Breast epithelium (tissue), 4 donors: ENCODE measurements around the gene TESMIN. TPM values are rescaled to one million over a fixed set of nuclear protein-coding genes. Genes with fewer than 3 reads are reported as not detected.

Source experiments
- DNase-seq, 2 donors: peaks; one replicate each; pipeline ENCODE4 v3.0.0-alpha.2; 2019; ENCODE audit warnings: low spot score in 2 of 2
- H3K27ac ChIP-seq, 2 donors: fragments of 200-600 bp; sonication (generic) in 1 of 2; one replicate each; pipeline ENCODE4 v1.5.1; 2016 to 2019; ENCODE audit warnings: mild to moderate bottlenecking in 1 of 2
- H3K27me3 ChIP-seq, 2 donors: fragments of 200-600 bp; sonication (generic) in 1 of 2; one replicate each; pipeline versions ENCODE4 v1.5.1 to v1.6.0; 2017 to 2019; ENCODE audit warnings: control low read depth in 1 of 2, mild to moderate bottlenecking in 1 of 2
- H3K36me3 ChIP-seq: fragments of 200-600 bp; one replicate; pipeline ENCODE4 v1.5.1; 2019
- H3K4me1 ChIP-seq, 2 donors: fragments of 200-600 bp; sonication (generic); one replicate each; pipeline ENCODE4 v1.5.1; 2016 to 2019; ENCODE audit warnings: control low read depth in 1 of 2
- H3K4me3 ChIP-seq, 3 donors: fragments of 200-600 bp; sonication (generic); 1 replicate in 2 of 3; 2 replicates in 1 of 3; pipeline ENCODE4 v1.5.1; 2016 to 2019; ENCODE audit warnings: mild to moderate bottlenecking in 3 of 3, moderate library complexity in 2 of 3
- H3K9me3 ChIP-seq, 2 donors: fragments of 200-600 bp; sonication (generic) in 1 of 2; one replicate each; pipeline ENCODE4 v1.5.1; 2016 to 2019; ENCODE audit warnings: control low read depth in 1 of 2
- CTCF ChIP-seq, 3 donors: fragments of 450-650 bp; IDR thresholded peaks; one replicate each; pipeline ENCODE4 v1.5.1; 2016 to 2017; ENCODE audit warnings: antibody characterized with exemption in 3 of 3, mild to moderate bottlenecking in 3 of 3, moderate library complexity in 3 of 3
- POLR2A ChIP-seq: fragments of 450-650 bp; IDR thresholded peaks from one replicate; pipeline ENCODE4 v1.6.1; 2016; ENCODE audit warnings: antibody characterized with exemption, mild to moderate bottlenecking, moderate library complexity
- POLR2AphosphoS5 ChIP-seq, 3 donors: sonication (generic); formaldehyde crosslinking; IDR thresholded peaks; one replicate each; pipeline ENCODE4 v1.6.1; 2017; ENCODE audit warnings: antibody characterized with exemption in 3 of 3
- intact Hi-C: fragments of 100-400 bp; cut with DNase I; formaldehyde crosslinking; loops from one replicate; pipeline ENCODE4 v1.15.1; 2023; ENCODE audit warnings: low total_unique reads
- total RNA-seq, 3 donors: library from RNA; depleted of rRNA; stranded (reverse); fragments of >200 nt; gene quantifications; one replicate each; pipeline ENCODE4 v1.1.0, GENCODE V29; 2016

The TESMIN gene
- total RNA-seq, 3 donors from 2014 or later = 0.48 to 9.8 (median 6.9) TPM

- Histone ChIP-seq H3K27ac (no peak overlapping the region), H3K9me3 (no peaks in the 10 kb centered on the region), H3K27me3 (no peaks in the 10 kb centered on the region), H3K4me1 (no peaks in the 10 kb centered on the region), H3K36me3 (peaks cover 5% of the 10 kb centered on the region), H3K4me3 (no peak overlapping the region)
- intact Hi-C loops = no loop called here
- no peak for DNase-seq
- TF ChIP-seq CTCF (IDR thresholded peaks at IDR 0.05) = no peak
- TF ChIP-seq POLR2A = no peak
- TF ChIP-seq POLR2AphosphoS5 (IDR thresholded peaks at IDR 0.05) = no peak
Observed at GRCh38 chr11:68763181-68763721, 11.9 kb upstream of the TESMIN start.

- Histone ChIP-seq H3K9me3 (no peaks in the 10 kb centered on the region), H3K4me3 (no peak overlapping the region), H3K27me3 (no peaks in the 10 kb centered on the region), H3K36me3 (peaks cover 5% of the 10 kb centered on the region), H3K4me1 (no peaks in the 10 kb centered on the region), H3K27ac (no peak overlapping the region)
- intact Hi-C loops = no loop called here
- no peak for DNase-seq
- TF ChIP-seq POLR2AphosphoS5 (IDR thresholded peaks at IDR 0.05) (no peak), CTCF (IDR thresholded peaks at IDR 0.05) (no peak), POLR2A (no peak)
Observed at GRCh38 chr11:68762481-68762880, 11.2 kb upstream of the TESMIN start.

- H3K4me1 ChIP-seq = no peaks in the 10 kb centered on the region
- H3K27ac ChIP-seq = no peak overlapping the region
- peaks cover 10% of the 10 kb centered on the region for H3K36me3 ChIP-seq
- TF ChIP-seq POLR2AphosphoS5 (IDR thresholded peaks at IDR 0.05) (no peak), POLR2A (no peak), CTCF (IDR thresholded peaks at IDR 0.05) (no peak)
- intact Hi-C loops = no loop called here
- no peaks in the 10 kb centered on the region for H3K9me3 ChIP-seq
- no peaks in the 10 kb centered on the region for H3K27me3 ChIP-seq
- no peak overlapping the region for H3K4me3 ChIP-seq
- no peak for DNase-seq
Observed at GRCh38 chr11:68761801-68762200, 10.5 kb upstream of the TESMIN start.

GRCh38 chr11:68759991-68760390, 8.7 kb upstream of the TESMIN start:
- no peak for DNase-seq
- no peak overlapping the region for H3K4me3 ChIP-seq
- H3K4me1 ChIP-seq = no peaks in the 10 kb centered on the region
- no peaks in the 10 kb centered on the region for H3K9me3 ChIP-seq
- no peaks in the 10 kb centered on the region for H3K27me3 ChIP-seq
- H3K27ac ChIP-seq = no peak overlapping the region
- TF ChIP-seq CTCF (IDR thresholded peaks at IDR 0.05) (no peak), POLR2AphosphoS5 (IDR thresholded peaks at IDR 0.05) (no peak), POLR2A (no peak)
- intact Hi-C loops = no loop called here
- H3K36me3 ChIP-seq = peaks cover 11% of the 10 kb centered on the region

- no peak overlapping the region for H3K27ac ChIP-seq
- intact Hi-C loops = no loop called here
- H3K9me3 ChIP-seq = no peaks in the 10 kb centered on the region
- no peak for DNase-seq
- no peak overlapping the region for H3K4me3 ChIP-seq
- TF ChIP-seq POLR2AphosphoS5 (IDR thresholded peaks at IDR 0.05) (no peak), POLR2A (no peak)
- H3K27me3 ChIP-seq = no peaks in the 10 kb centered on the region
- no peaks in the 10 kb centered on the region for H3K4me1 ChIP-seq
- H3K36me3 ChIP-seq = peaks cover 10% of the 10 kb centered on the region
Observed at GRCh38 chr11:68757711-68758110, 6.4 kb upstream of the TESMIN start.
